HG03439 (cell line): ENCODE results near the gene FAM72C.
"Not testable (repeated sequence)": the region's sequence is repeated elsewhere in the genome, so short reads cannot be mapped to it uniquely, and the experiment has no call there.

Source experiments
- ATAC-seq: cut with Tn5 transposase; IDR thresholded peaks from one replicate; pipeline ENCODE4 v1.9.1; 2021; ENCODE audit warnings: mild to moderate bottlenecking, moderate library complexity; ENCODE audit not compliant: unreplicated experiment

FAM72C gene

DNA sequence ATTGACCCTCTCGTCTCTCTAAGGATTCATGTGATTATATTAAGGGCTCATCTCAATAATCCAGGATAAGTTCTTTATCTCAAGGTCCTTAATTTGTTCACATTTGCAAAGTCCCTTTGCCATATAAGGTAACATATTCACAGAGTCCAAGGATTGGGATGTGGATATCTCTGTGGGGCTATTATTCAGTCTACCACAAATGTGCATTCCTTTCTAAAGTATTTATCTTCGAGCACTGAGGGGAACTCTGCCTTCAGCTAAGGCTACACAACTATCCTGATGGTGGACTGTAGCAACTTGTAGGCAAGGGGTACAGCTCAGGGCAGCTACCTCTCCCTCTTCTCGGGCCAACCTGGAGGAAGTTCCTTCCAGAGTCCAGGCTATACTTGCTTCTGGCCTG lies 53.2 kb downstream of the FAM72C start:
- not testable (repeated sequence) for ATAC-seq

DNA sequence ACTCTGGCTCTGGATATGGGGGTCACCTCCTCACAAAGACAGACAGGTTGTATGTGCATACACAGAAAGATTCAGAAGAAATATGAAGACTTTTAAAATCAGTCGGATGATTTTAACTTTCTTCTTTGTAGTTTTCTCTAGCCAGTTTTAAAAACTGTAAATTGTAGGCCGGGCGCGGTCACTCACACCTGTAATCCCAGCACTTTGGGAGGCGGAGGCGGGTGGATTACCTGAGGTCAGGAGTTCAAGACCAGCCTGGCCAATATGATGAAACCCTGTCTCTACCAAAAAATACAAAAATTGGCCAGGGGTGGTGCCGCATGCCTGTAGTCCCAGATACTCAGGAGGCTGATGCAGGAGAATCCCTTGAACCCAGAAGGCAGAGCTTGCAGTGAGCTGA lies 58.1 kb downstream of the FAM72C start:
- ATAC-seq = not testable (repeated sequence)
